Measurements from ENCODE around the gene TBCEL. TPM values are rescaled to one million over a fixed set of nuclear protein-coding genes. Genes with fewer than 3 reads are reported as not detected.
"Not testable (repeated sequence)": the region's sequence is repeated elsewhere in the genome, so short reads cannot be mapped to it uniquely, and the experiment has no call there.

Gene TBCEL
- total RNA-seq, 3 donors from 2014 or later, result 16.0 to 31.8 (median 26.9) TPM

GRCh38 chr11:121006922-121007321 is 17.0 kb upstream of the TBCEL start:
- DNase-seq (ENCODE audit: low spot score in 2 of 2), result no peak
- no peak for TF ChIP-seq CTCF (IDR thresholded peaks at IDR 0.05)
- no peak for TF ChIP-seq POLR2A (IDR thresholded peaks at IDR 0.05)
- no peak for TF ChIP-seq POLR2AphosphoS5 (IDR thresholded peaks at IDR 0.05)
- Histone ChIP-seq H3K9me3 (no peaks in the 10 kb centered on the region), H3K4me1 (no peaks in the 10 kb centered on the region), H3K4me3 (no peak overlapping the region), H3K36me3 (no peaks in the 10 kb centered on the region), H3K27ac (no peak overlapping the region), H3K27me3 (no peaks in the 10 kb centered on the region)
- intact Hi-C loops (cut with DNase I; ENCODE audit: low total_unique reads), result no loop called here

GRCh38 chr11:121008551-121008950 is 15.4 kb upstream of the TBCEL start:
- TF ChIP-seq POLR2A (IDR thresholded peaks at IDR 0.05) (no peak), POLR2AphosphoS5 (IDR thresholded peaks at IDR 0.05) (no peak), CTCF (IDR thresholded peaks at IDR 0.05) (no peak)
- DNase-seq (ENCODE audit: low spot score in 2 of 2), result no peak
- Histone ChIP-seq H3K9me3 (no peaks in the 10 kb centered on the region), H3K27ac (no peak overlapping the region), H3K4me3 (no peak overlapping the region), H3K27me3 (no peaks in the 10 kb centered on the region), H3K4me1 (no peaks in the 10 kb centered on the region), H3K36me3 (no peaks in the 10 kb centered on the region)
- intact Hi-C loops (cut with DNase I; ENCODE audit: low total_unique reads), result no loop called here

- intact Hi-C loops (cut with DNase I; ENCODE audit: low total_unique reads), result no loop called here
- Histone ChIP-seq H3K36me3 (no peaks in the 10 kb centered on the region), H3K9me3 (no peaks in the 10 kb centered on the region), H3K27me3 (no peaks in the 10 kb centered on the region), H3K27ac (no peak overlapping the region), H3K4me3 (no peak overlapping the region), H3K4me1 (no peaks in the 10 kb centered on the region)
- TF ChIP-seq CTCF (IDR thresholded peaks at IDR 0.05) (no peak), POLR2AphosphoS5 (IDR thresholded peaks at IDR 0.05) (no peak), POLR2A (IDR thresholded peaks at IDR 0.05) (no peak)
- DNase-seq (ENCODE audit: low spot score in 2 of 2), result no peak
These were observed 11.8 kb upstream of the TBCEL start for GRCh38 chr11:121012091-121012490.

- no peaks in the 10 kb centered on the region for H3K27me3 ChIP-seq
- H3K4me3 ChIP-seq, result no peak overlapping the region
- H3K27ac ChIP-seq, result no peak overlapping the region
- TF ChIP-seq CTCF (IDR thresholded peaks at IDR 0.05), result no peak
- no peaks in the 10 kb centered on the region for H3K4me1 ChIP-seq
- H3K36me3 ChIP-seq, result no peaks in the 10 kb centered on the region
- no peak for DNase-seq (ENCODE audit: low spot score in 2 of 2)
- H3K9me3 ChIP-seq, result no peaks in the 10 kb centered on the region
- intact Hi-C loops (cut with DNase I; ENCODE audit: low total_unique reads), result no loop called here
These were observed 5.2 kb upstream of the TBCEL start for GRCh38 chr11:121018746-121019145.

- DNase-seq (ENCODE audit: low spot score in 2 of 2); H3K4me1 ChIP-seq; H3K9me3 ChIP-seq; H3K36me3 ChIP-seq; H3K27me3 ChIP-seq; H3K4me3 ChIP-seq; intact Hi-C loops (cut with DNase I; ENCODE audit: low total_unique reads); H3K27ac ChIP-seq: not testable (repeated sequence)
These were observed 2.2 kb upstream of the TBCEL start for GRCh38 chr11:121021718-121022117.

- no peaks in the 10 kb centered on the region for H3K4me1 ChIP-seq
- H3K27ac ChIP-seq, result peak overlapping the region in 1 of 2 donors; percentile 74
- H3K36me3 ChIP-seq, result no peaks in the 10 kb centered on the region
- H3K4me3 ChIP-seq, result peak overlapping the region; percentile 79 to 87 (median 84)
- DNase-seq (ENCODE audit: low spot score in 2 of 2), result no peak
- TF ChIP-seq CTCF (IDR thresholded peaks at IDR 0.05) (no peak), POLR2AphosphoS5 (IDR thresholded peaks at IDR 0.05) (no peak), POLR2A (IDR thresholded peaks at IDR 0.05) (no peak)
- no peaks in the 10 kb centered on the region for H3K9me3 ChIP-seq
- no peaks in the 10 kb centered on the region for H3K27me3 ChIP-seq
- intact Hi-C loops (cut with DNase I; ENCODE audit: low total_unique reads), result no loop called here
These were observed 1.1 kb downstream of the TBCEL start for GRCh38 chr11:121024989-121025388.
